ENCODE data around the gene GPC1. TPM values are rescaled to one million over a fixed set of nuclear protein-coding genes. Genes with fewer than 3 reads are reported as not detected.

GPC1 gene
- total and polyA plus RNA-seq, 2 donors (not counting 3 experiments of a cell fraction or from before 2014, with no cell fraction given), result 9.6 to 31.1 TPM

GRCh38 chr2:240447331-240447730 is 11.9 kb downstream of the GPC1 start:
- H3K27me3 ChIP-seq (ENCODE audit: control insufficient read depth in 2 of 2, insufficient read depth in 2 of 2, low read length in 2 of 2), result no peaks in the 10 kb centered on the region
- no TSS peak for BruUV-seq (replicated peaks)
- no peak overlapping the region for H3K9ac ChIP-seq (replicated peaks; ENCODE audit: extremely low read depth, insufficient read depth, low read length)
- no peaks in the 10 kb centered on the region for H3K79me2 ChIP-seq (ENCODE audit: control insufficient read depth, insufficient read depth, low read length)
- H4K20me1 ChIP-seq (replicated peaks; ENCODE audit: control insufficient read depth, extremely low read depth, insufficient read depth, low read length), result no peaks in the 10 kb centered on the region
- H3K36me3 ChIP-seq (ENCODE audit: control insufficient read depth in 2 of 2, extremely low read depth in 1 of 2, insufficient read depth in 2 of 2, low read length in 2 of 2), result no peaks in the 10 kb centered on the region
- TF ChIP-seq GATA2 (IDR thresholded peaks at IDR 0.05; ENCODE audit: insufficient read depth, insufficient read length, low read depth, low read length) (no peak), POLR2A (IDR thresholded peaks at IDR 0.05; ENCODE audit: low read depth, low read length) (no peak), CTCF (IDR thresholded peaks at IDR 0.05; ENCODE audit: extremely low read depth in 1 of 2, insufficient read depth in 1 of 2, low read depth in 1 of 2, low read length in 2 of 2) (no peak), MAX (IDR thresholded peaks at IDR 0.05; ENCODE audit: insufficient read depth, insufficient read length) (no peak), POLR2AphosphoS5 (IDR thresholded peaks at IDR 0.05; ENCODE audit: insufficient read depth, low read depth, low read length) (no peak), MYC (IDR thresholded peaks at IDR 0.05; ENCODE audit: low read depth, low read length) (no peak), FOS (IDR thresholded peaks at IDR 0.05; ENCODE audit: borderline replicate concordance, insufficient read depth, low read length) (no peak), EZH2 (IDR thresholded peaks at IDR 0.05; ENCODE audit: borderline replicate concordance, low read depth, low read length, severe bottlenecking) (no peak), JUN (IDR thresholded peaks at IDR 0.05; ENCODE audit: borderline replicate concordance, insufficient read depth, insufficient read length, low read depth) (no peak)
- intact Hi-C loops (cut with micrococcal nuclease), result no loop called here
- no peak overlapping the region for H3K4me2 ChIP-seq (ENCODE audit: insufficient read depth, low read length)
- no peak for DNase-seq (ENCODE audit: low read depth, low spot score)
- H3K27ac ChIP-seq (ENCODE audit: insufficient read depth, low read depth, low read length), result no peak overlapping the region
- no peaks in the 10 kb centered on the region for H3K4me1 ChIP-seq (ENCODE audit: control insufficient read depth, extremely low read depth, insufficient read depth, low read length)
- no peak overlapping the region for H3K4me3 ChIP-seq (replicated peaks in 1 of 3; ENCODE audit: insufficient read depth in 1 of 3, low read depth in 1 of 3, low read length in 3 of 3)
- CTCF ChIA-PET, result no interaction called here
- H2AFZ ChIP-seq (ENCODE audit: low read depth, low read length), result no peak overlapping the region
- FAIRE-seq, result no peak
- POLR2A ChIA-PET, result no interaction called here
- no peaks in the 10 kb centered on the region for H3K9me3 ChIP-seq (replicated peaks; ENCODE audit: control insufficient read depth, insufficient read depth, low read length)
- no peaks in the 10 kb centered on the region for H3K9me1 ChIP-seq (replicated peaks; ENCODE audit: control insufficient read depth, extremely low read depth, insufficient read depth, low read length)
- dilution Hi-C loops (cut with MboI; ENCODE audit: extremely low pct_ligation_motif_present, low sequenced_read_pairs), result no loop called here
